Measurements from ENCODE around the gene FAM221B. TPM values are rescaled to one million over a fixed set of nuclear protein-coding genes. Genes with fewer than 3 reads are reported as not detected.

Gene FAM221B
- total RNA-seq, 6 donors from 2014 or later, result 0.10 to 0.15 TPM; not detected in 4

DNA sequence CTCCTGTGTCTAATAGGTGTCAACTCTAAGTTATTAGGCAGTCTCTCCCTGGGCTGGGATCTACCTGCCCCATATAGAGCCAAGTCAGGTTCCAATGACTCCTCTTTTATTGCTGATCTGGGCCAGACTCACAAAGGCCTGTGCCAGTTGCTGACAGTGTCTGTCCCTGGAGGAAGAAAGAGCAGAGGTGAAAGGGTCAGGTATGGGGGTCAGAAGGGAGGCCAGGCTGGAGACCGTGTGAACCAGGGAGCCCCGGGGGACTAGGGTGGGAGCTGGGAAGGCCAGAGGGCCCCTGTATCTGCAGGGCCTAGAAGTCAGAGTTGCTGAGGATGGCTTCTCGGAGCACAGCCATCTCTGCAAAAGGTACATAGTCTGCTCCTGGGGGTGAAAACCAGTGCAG is 10.2 kb downstream of the FAM221B start:
- WGBS, 2 donors, result 87 to 91% methylated on average over 3 of the region's 3 CpGs
- Histone ChIP-seq H3K4me3 (no peak overlapping the region), H3K9me3 (no peaks in the 10 kb centered on the region), H3K36me3 (no peaks in the 10 kb centered on the region), H3K4me1 (peaks cover 9 to 13% (median 12%) of the 10 kb centered on the region in 4 donors), H3K27ac (no peak overlapping the region), H3K27me3 (no peaks in the 10 kb centered on the region)
- no peak for ATAC-seq (ENCODE audit: low FRiP score in 2 of 2)
- no peak for TF ChIP-seq EP300 (IDR thresholded peaks at IDR 0.05)
- no peak for TF ChIP-seq POLR2AphosphoS5 (IDR thresholded peaks at IDR 0.05)
- TF ChIP-seq POLR2A (IDR thresholded peaks at IDR 0.05), result no peak
- TF ChIP-seq, protein P1, sequence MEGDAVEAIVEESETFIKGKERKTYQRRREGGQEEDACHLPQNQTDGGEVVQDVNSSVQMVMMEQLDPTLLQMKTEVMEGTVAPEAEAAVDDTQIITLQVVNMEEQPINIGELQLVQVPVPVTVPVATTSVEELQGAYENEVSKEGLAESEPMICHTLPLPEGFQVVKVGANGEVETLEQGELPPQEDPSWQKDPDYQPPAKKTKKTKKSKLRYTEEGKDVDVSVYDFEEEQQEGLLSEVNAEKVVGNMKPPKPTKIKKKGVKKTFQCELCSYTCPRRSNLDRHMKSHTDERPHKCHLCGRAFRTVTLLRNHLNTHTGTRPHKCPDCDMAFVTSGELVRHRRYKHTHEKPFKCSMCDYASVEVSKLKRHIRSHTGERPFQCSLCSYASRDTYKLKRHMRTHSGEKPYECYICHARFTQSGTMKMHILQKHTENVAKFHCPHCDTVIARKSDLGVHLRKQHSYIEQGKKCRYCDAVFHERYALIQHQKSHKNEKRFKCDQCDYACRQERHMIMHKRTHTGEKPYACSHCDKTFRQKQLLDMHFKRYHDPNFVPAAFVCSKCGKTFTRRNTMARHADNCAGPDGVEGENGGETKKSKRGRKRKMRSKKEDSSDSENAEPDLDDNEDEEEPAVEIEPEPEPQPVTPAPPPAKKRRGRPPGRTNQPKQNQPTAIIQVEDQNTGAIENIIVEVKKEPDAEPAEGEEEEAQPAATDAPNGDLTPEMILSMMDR (IDR thresholded peaks at IDR 0.05), result no peak
- DNase-seq, result peak in 1 of 2 donors; percentile 12

DNA sequence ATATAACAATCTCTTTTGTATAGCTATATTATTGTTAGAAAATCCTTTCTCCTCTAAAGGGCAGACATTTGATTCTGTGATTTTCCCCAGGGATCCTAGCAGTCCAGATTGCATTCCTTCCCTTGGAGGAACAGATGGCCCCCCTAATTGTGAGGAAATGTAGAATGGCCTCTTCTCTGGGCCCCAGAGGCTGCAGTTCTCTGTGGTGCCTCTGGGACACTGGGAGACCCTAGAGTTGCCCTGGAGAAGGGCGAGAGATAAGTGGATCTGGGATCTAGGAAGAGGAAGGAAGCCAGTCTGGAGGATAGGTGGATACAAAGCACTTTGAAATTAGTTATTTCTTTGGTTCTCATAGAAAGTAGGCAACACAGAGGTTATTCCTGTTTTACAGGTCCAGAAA is 11.8 kb downstream of the FAM221B start:
- 61 to 89% methylated on average over 1 of the region's 1 CpG for WGBS, 2 donors
- no peak for TF ChIP-seq POLR2AphosphoS5 (IDR thresholded peaks at IDR 0.05)
- TF ChIP-seq, protein P1 (IDR thresholded peaks at IDR 0.05), result no peak
- TF ChIP-seq EP300 (IDR thresholded peaks at IDR 0.05), result no peak
- no peak for TF ChIP-seq POLR2A (IDR thresholded peaks at IDR 0.05)
- ATAC-seq (ENCODE audit: low FRiP score in 2 of 2), result no peak
- H3K4me3 ChIP-seq, result no peak overlapping the region
- no peaks in the 10 kb centered on the region for H3K27me3 ChIP-seq
- no peaks in the 10 kb centered on the region for H3K9me3 ChIP-seq
- no peak overlapping the region for H3K27ac ChIP-seq
- DNase-seq, result no peak
- H3K4me1 ChIP-seq, result peaks cover 22 to 26% (median 26%) of the 10 kb centered on the region in 4 donors
- H3K36me3 ChIP-seq, result no peaks in the 10 kb centered on the region

DNA sequence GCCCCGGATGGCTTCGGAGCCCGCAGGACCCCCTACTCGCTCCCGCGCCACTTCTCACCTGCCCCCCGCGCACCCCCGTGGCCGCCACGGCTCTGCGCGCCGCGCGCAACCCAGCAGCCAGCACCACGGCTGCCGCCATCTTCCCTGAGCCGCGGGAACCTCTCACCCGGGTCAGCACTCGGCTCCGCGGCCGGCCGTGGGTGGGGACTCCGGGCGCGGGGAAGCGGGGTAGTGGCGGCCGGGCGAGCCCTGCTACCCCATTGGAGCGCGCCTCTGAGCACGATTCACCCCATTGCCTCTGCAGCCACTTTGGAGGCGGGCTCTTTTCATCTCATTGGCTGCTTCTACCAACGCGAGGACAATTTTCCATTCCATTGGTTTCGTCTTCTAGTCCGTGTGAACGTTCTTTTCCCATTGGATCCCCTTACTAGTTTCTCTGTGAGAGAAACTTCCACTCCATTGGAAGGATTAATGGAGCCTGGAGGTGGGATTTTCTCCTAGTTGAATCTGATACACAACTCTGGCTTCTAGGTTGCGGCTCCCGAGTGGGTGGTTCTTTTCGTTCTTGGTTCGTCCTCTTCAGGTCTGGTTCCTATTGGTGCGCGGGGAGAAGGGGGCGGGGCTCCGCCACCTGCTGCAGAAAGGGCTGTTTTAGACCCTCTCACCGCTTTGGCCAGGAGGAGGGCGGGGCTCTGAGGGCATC is 13.5 kb downstream of the FAM221B start, which contains the start of gene HINT2:
HINT2 (minus strand) TSS at position 202 of the 703 bp plus-strand sequence; CDS start at position 139, 63 bp downstream.
- H3K9me3 ChIP-seq, result no peaks in the 10 kb centered on the region
- H3K36me3 ChIP-seq, result no peaks in the 10 kb centered on the region
- peak; percentile 97 to 98 for DNase-seq
- peak within 1 kb of the TSS; percentile 94 to 97 (median 95) for H3K27ac ChIP-seq
- no peaks in the 10 kb centered on the region for H3K27me3 ChIP-seq
- TF ChIP-seq POLR2A (IDR thresholded peaks at IDR 0.05) (peak in 3 of 4 donors; percentile 88 to 96 (median 91)), POLR2AphosphoS5 (IDR thresholded peaks at IDR 0.05) (peak; percentile 88 to 91), EP300 (IDR thresholded peaks at IDR 0.05) (no peak)
- TF ChIP-seq, protein P1 (IDR thresholded peaks at IDR 0.05), result no peak
- peaks cover 29 to 36% (median 34%) of the 10 kb centered on the region in 4 donors for H3K4me1 ChIP-seq
- H3K4me3 ChIP-seq, result peak within 1 kb of the TSS; percentile 75 to 88 (median 77)
- ATAC-seq (ENCODE audit: low FRiP score in 2 of 2), result peak; percentile 97
- 0 to 1% methylated on average over 19 to 39 of the region's 52 CpGs for WGBS, 2 donors

DNA sequence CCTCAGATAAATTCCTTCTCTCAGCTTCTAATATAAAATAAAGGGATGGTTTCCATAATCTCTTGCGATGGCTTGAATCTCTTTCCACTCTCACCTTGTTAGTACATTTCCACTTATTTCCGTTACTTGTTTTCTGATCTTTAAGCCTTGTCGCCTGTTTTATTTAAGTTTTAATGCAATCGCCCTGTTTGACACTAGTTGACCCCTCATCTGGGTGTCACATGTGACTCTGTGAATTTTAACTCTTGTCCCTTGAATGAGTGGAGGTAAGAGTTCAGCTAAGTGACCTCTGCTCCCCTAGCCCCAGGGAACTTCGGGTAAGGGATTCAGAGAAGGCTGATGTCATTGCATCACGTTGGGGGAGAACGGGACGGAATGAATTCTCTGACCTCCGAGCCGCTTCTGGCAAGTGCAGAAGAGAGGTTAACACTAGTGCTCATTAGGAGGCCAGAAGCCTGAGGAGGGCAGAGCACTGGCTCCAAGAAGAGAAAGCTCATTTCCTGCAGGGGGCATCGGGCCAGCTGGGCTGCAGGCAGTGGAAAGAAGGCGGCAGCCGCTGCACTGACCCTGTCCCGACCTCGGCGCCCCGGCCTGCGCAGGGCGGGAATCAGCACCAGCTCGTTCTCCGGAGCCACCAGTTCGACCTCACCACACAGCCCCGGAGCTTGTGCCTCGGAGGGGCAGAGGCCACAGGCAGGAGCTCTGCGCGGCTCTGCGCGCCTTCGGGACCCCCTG is 14.3 kb downstream of the FAM221B start:
- ATAC-seq (ENCODE audit: low FRiP score in 2 of 2) (peak; percentile 32 to 63), DNase-seq (peak in 1 of 2 donors; percentile 65)
- peaks cover 29 to 36% (median 34%) of the 10 kb centered on the region in 4 donors for H3K4me1 ChIP-seq
- H3K27me3 ChIP-seq, result no peaks in the 10 kb centered on the region
- 9 to 23% methylated on average over 9 to 26 of the region's 29 CpGs for WGBS, 2 donors
- H3K27ac ChIP-seq, result peak overlapping the region; percentile 94 to 97 (median 95)
- H3K9me3 ChIP-seq, result no peaks in the 10 kb centered on the region
- H3K36me3 ChIP-seq, result peaks cover 0 to 4% (median 1%) of the 10 kb centered on the region in 4 donors
- TF ChIP-seq POLR2AphosphoS5 (IDR thresholded peaks at IDR 0.05) (no peak), EP300 (IDR thresholded peaks at IDR 0.05) (no peak), POLR2A (IDR thresholded peaks at IDR 0.05) (no peak)
- TF ChIP-seq, protein P1 (IDR thresholded peaks at IDR 0.05), result peak in 2 of 6 experiments; percentile 9 to 52
- peak overlapping the region; percentile 75 to 88 (median 77) for H3K4me3 ChIP-seq

Measured in upper lobe of left lung (tissue), 6 donors.